HepG2 (cell line): ENCODE results near the gene ZBP1.

Experiments
- BHLHE40 ChIP-seq: IDR thresholded peaks from 2 replicates; pipeline ENCODE4 v1.6.1; 2011; ENCODE audit warnings: low read length, improper control_type of control experiment
- CTCF ChIP-seq: sonication (generic); formaldehyde crosslinking; IDR thresholded peaks from 2 replicates; pipeline ENCODE4 v1.5.0; 2020; ENCODE audit warnings: mild to moderate bottlenecking, missing genetic modification reagents, moderate library complexity
- HNRNPL ChIP-seq: fragments of 200-400 bp; formaldehyde crosslinking; IDR thresholded peaks from 2 replicates; pipeline ENCODE4 v1.6.1; 2017; ENCODE audit warnings: mild to moderate bottlenecking, low read depth, low read length
- KDM1A ChIP-seq: IDR thresholded peaks from 2 replicates; pipeline ENCODE4 v1.6.1; 2016; ENCODE audit warnings: missing compliant biosample characterization
- KLF11 ChIP-seq: IDR thresholded peaks from 2 replicates; pipeline ENCODE4 v1.6.1; 2016; ENCODE audit warnings: missing compliant biosample characterization
- POLR2A ChIP-seq, 2 experiments: IDR thresholded peaks; 2 replicates each; pipeline ENCODE4 v1.6.1; 2011; ENCODE audit warnings: low read depth in 2 of 2, low read length in 2 of 2, mild to moderate bottlenecking in 1 of 2, moderate library complexity in 1 of 2; ENCODE audit not compliant: insufficient read depth in 1 of 2
- SIN3A ChIP-seq: IDR thresholded peaks from 2 replicates; pipeline ENCODE4 v1.6.1; 2011; ENCODE audit warnings: low read depth, mild to moderate bottlenecking, control low read depth, low read length, borderline replicate concordance
- ZNF33A ChIP-seq: sonication (generic); formaldehyde crosslinking; IDR thresholded peaks from 2 replicates; pipeline ENCODE4 v1.5.1; 2020; ENCODE audit warnings: missing genetic modification reagents, mild to moderate bottlenecking, moderate library complexity, borderline replicate concordance
- TF ChIP-seq, protein P1 (sequence below): sonication (generic); formaldehyde crosslinking; IDR thresholded peaks from 2 replicates; pipeline ENCODE4 v1.5.0; 2020; ENCODE audit warnings: mild to moderate bottlenecking, low read depth, missing genetic modification reagents, borderline replicate concordance

GRCh38 chr20:57616143-57616951 is 3.9 kb downstream of the ZBP1 start:
- TF ChIP-seq SIN3A (no peak), POLR2A (IDR thresholded peaks at IDR 0.05; ENCODE audit: insufficient read depth in 1 of 2, low read depth in 2 of 2, low read length in 2 of 2) (no peak), KLF11 (CRISPR knock-in tag) (no peak), KDM1A (no peak), CTCF (no peak), HNRNPL (no peak), ZNF33A (CRISPR knock-in tag) (no peak), BHLHE40 (no peak)
- TF ChIP-seq, protein P1, sequence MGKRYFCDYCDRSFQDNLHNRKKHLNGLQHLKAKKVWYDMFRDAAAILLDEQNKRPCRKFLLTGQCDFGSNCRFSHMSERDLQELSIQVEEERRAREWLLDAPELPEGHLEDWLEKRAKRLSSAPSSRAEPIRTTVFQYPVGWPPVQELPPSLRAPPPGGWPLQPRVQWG = no peak
